Measurements from ENCODE around the gene SPIN1.

GRCh38 chr9:88438811-88439210 lies 50.6 kb downstream of the SPIN1 start:
- no peak for TF ChIP-seq POLR2A (IDR thresholded peaks at IDR 0.05; ENCODE audit: control extremely low read depth in 1 of 2, low read depth in 2 of 2, low read length in 2 of 2)
- TF ChIP-seq CTCF (IDR thresholded peaks at IDR 0.05; ENCODE audit: control extremely low read depth in 1 of 3, insufficient read depth in 1 of 3, low read depth in 1 of 3, low read length in 3 of 3) = no peak
- no peak for TF ChIP-seq SP4 (IDR thresholded peaks at IDR 0.05; ENCODE audit: low read length)
- TF ChIP-seq RFX5 (IDR thresholded peaks at IDR 0.05; ENCODE audit: borderline replicate concordance, low read depth, low read length) = no peak
- TF ChIP-seq CHD2 (IDR thresholded peaks at IDR 0.05; ENCODE audit: low read length) = no peak
- TF ChIP-seq SAP30 (IDR thresholded peaks at IDR 0.05; ENCODE audit: insufficient read depth, insufficient replicate concordance, low read length) = no peak
